Raji (cell line): ENCODE data around the gene CASZ1.

Experiments used
- POLR2A ChIP-seq: IDR thresholded peaks from 2 replicates; pipeline ENCODE4 v1.6.1; 2011; ENCODE audit warnings: low read depth, low read length, control low read depth; ENCODE audit not compliant: insufficient read depth

CASZ1 gene

GRCh38 chr1:10777749-10778574 lies 18.5 kb downstream of the CASZ1 start:
- no peak for TF ChIP-seq POLR2A

DNA sequence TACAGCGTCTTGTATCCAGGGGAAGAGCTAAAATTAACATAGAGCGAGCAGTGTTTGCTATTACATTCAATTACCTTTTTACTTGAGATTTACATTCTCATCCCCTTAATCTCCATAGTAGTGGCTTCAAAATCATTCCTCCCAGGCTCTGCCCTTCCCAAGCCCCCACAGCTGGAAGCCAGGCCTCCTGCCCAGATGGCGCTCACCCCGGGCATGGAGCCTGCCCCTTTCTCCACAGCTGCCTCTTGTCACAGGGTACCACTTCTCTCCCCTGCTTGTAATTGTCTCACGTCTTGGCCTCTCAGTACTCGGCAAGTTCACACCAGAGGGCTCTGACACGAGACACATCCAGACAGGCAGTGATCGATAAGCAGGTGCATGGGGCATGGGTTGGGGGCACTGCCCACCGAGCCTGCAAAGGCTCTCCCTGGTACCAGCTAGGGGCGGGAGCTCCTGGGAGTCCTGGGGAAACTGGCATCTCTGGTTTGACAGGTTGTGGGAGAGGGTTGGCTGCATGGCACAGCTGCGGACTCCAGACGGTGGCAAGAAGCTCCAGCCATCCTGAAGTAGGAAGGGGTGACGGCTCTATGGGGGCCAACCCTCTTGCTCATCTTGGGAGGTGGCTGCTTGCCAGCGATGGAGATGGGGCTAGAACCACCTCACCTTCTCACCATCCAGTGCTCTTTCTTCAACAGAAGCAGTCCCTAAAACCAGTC lies 20.1 kb downstream of the CASZ1 start:
- TF ChIP-seq POLR2A, result no peak

DNA sequence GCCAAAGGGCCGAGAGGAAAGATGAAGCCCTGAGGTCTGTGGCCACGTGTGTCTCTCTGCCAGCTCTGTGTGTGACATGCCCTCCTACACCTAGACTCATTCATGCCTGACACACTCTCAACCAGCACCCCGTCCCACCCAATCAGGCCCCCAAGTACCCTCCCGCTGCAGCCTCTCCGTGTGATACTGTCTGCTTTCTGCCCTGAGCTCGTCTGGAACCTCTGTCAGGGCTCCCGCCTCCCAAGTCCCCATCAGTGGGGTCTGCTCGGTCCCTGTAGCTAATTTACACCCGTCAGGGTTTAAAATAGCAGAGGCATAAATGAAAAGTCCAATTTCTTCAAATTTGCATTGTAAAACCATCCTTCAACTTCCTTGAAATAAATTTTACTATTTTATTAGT lies 20.7 kb downstream of the CASZ1 start:
- TF ChIP-seq POLR2A, result no peak

GRCh38 chr1:10774615-10775310 lies 21.7 kb downstream of the CASZ1 start:
- no peak for TF ChIP-seq POLR2A

DNA sequence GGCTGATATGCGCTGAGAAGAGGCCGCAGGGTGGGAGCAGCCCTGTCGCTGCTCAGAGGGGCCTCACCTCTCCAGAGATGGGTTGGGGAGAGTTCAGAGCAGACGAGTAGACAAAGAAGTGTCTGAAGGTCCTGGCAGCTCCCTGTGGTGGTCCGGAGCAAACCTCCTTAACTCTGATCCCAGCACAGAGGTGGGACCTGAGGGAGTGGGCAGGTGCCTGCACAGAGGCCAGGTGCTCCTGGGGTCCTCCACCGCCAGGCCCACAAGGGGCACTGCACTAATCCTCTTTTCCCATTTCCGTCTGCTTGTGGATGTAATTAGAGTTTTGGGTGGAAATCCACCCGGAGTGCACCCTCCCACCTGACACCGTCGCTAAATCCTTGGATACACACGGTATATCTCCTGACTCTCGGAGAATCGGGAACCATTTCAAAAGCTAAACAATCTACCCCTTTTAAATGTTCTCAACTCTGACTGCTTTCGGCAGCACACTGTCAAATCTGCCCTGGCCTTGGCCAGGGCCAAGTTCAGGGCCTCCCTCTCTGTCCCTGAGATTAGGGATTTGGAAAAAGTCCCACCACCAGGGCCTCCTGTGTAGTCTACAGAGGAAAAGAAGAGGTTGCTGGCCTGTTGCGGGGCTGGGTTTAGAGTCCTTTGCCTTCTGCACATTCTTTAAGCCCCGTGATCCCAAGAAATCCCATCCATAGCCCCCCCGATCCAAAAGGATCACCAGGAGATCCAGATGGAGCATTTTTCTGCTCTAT lies 22.4 kb downstream of the CASZ1 start:
- no peak for TF ChIP-seq POLR2A

- no peak for TF ChIP-seq POLR2A
Observed at GRCh38 chr1:10773376-10773775, 23.1 kb downstream of the CASZ1 start.

DNA sequence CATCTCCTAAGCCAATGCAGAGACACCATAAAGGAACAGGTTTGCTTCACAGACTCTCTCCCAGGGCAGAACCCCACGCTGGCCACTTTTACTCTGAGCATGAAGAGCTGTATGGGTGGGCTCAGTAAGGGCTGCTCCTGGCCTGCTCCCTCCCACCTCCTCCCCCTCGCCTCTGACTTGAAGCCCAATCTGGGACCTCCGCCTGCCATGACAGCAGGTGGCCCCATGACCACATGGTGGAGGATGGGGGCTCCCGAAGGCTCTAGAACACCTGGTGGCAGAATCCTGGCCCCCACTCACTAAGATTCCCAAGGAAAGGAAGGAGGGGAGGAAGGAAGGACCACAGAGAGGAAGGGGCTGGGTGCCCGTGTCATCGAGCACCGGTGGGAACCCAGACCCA lies 23.7 kb downstream of the CASZ1 start:
- no peak for TF ChIP-seq POLR2A

- no peak for TF ChIP-seq POLR2A
Observed at GRCh38 chr1:10771789-10772188, 24.7 kb downstream of the CASZ1 start.

- TF ChIP-seq POLR2A, result no peak
Observed at GRCh38 chr1:10768552-10768951, 27.9 kb downstream of the CASZ1 start.

GRCh38 chr1:10767282-10767681 lies 29.2 kb downstream of the CASZ1 start:
- TF ChIP-seq POLR2A, result no peak

GRCh38 chr1:10765734-10766478 lies 30.5 kb downstream of the CASZ1 start:
- no peak for TF ChIP-seq POLR2A

GRCh38 chr1:10765304-10765703 lies 31.1 kb downstream of the CASZ1 start:
- TF ChIP-seq POLR2A, result no peak

DNA sequence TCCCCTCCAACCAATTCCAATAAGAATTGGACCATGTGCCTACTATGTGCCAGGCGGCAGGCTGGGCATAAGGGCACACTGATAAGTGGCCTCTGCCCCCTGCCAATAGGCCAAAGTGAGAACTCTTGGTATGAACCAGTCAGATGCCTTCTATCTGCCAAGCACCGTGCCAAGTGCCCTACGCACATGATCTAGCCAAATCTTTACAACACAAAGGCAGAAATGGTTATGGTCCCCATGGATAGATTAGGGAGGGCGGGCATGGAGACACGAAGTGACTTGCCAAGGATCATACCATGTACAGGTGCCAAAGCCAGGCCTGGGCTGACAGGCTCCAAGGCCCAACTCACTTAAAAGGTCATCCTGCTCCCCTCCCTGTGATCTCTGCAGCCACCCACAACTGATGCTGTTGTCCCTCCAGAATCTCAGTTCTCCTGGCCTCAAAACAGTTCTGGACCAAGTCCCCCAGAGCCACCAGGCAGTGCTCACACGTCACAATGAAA lies 32.1 kb downstream of the CASZ1 start:
- TF ChIP-seq POLR2A, result no peak

DNA sequence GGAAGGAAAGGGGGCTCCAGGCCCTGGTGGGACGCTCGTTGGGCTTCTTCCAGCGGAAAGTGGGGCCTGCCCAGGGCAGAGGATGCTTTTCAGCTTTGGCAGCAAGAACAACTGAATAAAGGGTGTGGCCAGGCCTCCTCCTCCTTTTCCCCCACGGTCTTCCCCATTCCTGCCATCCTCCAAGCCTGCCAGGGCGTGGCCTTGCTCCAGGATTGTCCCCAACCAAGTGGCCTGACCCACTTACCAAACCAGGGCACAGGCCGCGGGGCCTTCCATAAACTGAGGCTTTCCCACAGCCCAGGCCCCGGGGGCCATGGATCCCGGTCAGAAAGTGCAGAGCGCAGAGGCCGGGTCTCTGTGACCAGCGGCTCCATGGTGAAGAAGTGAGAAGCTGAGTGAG lies 33.6 kb downstream of the CASZ1 start:
- no peak for TF ChIP-seq POLR2A

- TF ChIP-seq POLR2A, result no peak
Observed at GRCh38 chr1:10762153-10762523, 34.3 kb downstream of the CASZ1 start.
